ENCODE data around the gene LCN1. TPM values are rescaled to one million over a fixed set of nuclear protein-coding genes. Genes with fewer than 3 reads are reported as not detected.
"Not testable (repeated sequence)": the region's sequence is repeated elsewhere in the genome, so short reads cannot be mapped to it uniquely, and the experiment has no call there.

The LCN1 gene
- total and polyA plus RNA-seq, 2 donors (not counting 3 experiments of a cell fraction or from before 2014, with no cell fraction given), result not detected

GRCh38 chr9:135546792-135547617, 25.8 kb downstream of the LCN1 start:
- BruUV-seq (replicated peaks); POLR2A ChIA-PET; dilution Hi-C loops (cut with MboI; ENCODE audit: extremely low pct_ligation_motif_present, low sequenced_read_pairs): not testable (repeated sequence)

GRCh38 chr9:135547756-135548736, 26.8 kb downstream of the LCN1 start:
- no peak overlapping the region for H3K4me3 ChIP-seq (replicated peaks in 1 of 3; ENCODE audit: insufficient read depth in 1 of 3, low read depth in 1 of 3, low read length in 3 of 3)
- dilution Hi-C loops (cut with MboI; ENCODE audit: extremely low pct_ligation_motif_present, low sequenced_read_pairs) (no loop called here), intact Hi-C loops (cut with micrococcal nuclease) (no loop called here)
- H3K27me3 ChIP-seq (ENCODE audit: control insufficient read depth in 2 of 2, insufficient read depth in 2 of 2, low read length in 2 of 2), result no peaks in the 10 kb centered on the region
- no peaks in the 10 kb centered on the region for H4K20me1 ChIP-seq (replicated peaks; ENCODE audit: control insufficient read depth, extremely low read depth, insufficient read depth, low read length)
- no peak overlapping the region for H3K4me2 ChIP-seq (ENCODE audit: insufficient read depth, low read length)
- no peaks in the 10 kb centered on the region for H3K36me3 ChIP-seq (ENCODE audit: control insufficient read depth in 2 of 2, extremely low read depth in 1 of 2, insufficient read depth in 2 of 2, low read length in 2 of 2)
- H2AFZ ChIP-seq (ENCODE audit: low read depth, low read length), result no peak overlapping the region
- ChIA-PET POLR2A (no interaction called here), CTCF (no interaction called here)
- no peak overlapping the region for H3K27ac ChIP-seq (ENCODE audit: insufficient read depth, low read depth, low read length)
- no peaks in the 10 kb centered on the region for H3K9me1 ChIP-seq (replicated peaks; ENCODE audit: control insufficient read depth, extremely low read depth, insufficient read depth, low read length)
- no TSS peak for BruUV-seq (replicated peaks)
- DNase-seq (ENCODE audit: low read depth, low spot score) (no peak), FAIRE-seq (no peak)
- H3K9me3 ChIP-seq (replicated peaks; ENCODE audit: control insufficient read depth, insufficient read depth, low read length), result no peaks in the 10 kb centered on the region
- H3K79me2 ChIP-seq (ENCODE audit: control insufficient read depth, insufficient read depth, low read length), result no peaks in the 10 kb centered on the region
- H3K4me1 ChIP-seq (ENCODE audit: control insufficient read depth, extremely low read depth, insufficient read depth, low read length), result no peaks in the 10 kb centered on the region
- TF ChIP-seq POLR2AphosphoS5 (IDR thresholded peaks at IDR 0.05; ENCODE audit: insufficient read depth, low read depth, low read length), result no peak
- no peak for TF ChIP-seq FOS (IDR thresholded peaks at IDR 0.05; ENCODE audit: borderline replicate concordance, insufficient read depth, low read length)
- TF ChIP-seq MAX (IDR thresholded peaks at IDR 0.05; ENCODE audit: insufficient read depth, insufficient read length), result no peak
- no peak for TF ChIP-seq EZH2 (IDR thresholded peaks at IDR 0.05; ENCODE audit: borderline replicate concordance, low read depth, low read length, severe bottlenecking)
- TF ChIP-seq POLR2A (IDR thresholded peaks at IDR 0.05; ENCODE audit: low read depth, low read length), result no peak
- TF ChIP-seq CTCF (IDR thresholded peaks at IDR 0.05; ENCODE audit: extremely low read depth in 1 of 2, insufficient read depth in 1 of 2, low read depth in 1 of 2, low read length in 2 of 2), result no peak
- no peak for TF ChIP-seq MYC (IDR thresholded peaks at IDR 0.05; ENCODE audit: low read depth, low read length)
- no peak for TF ChIP-seq JUN (IDR thresholded peaks at IDR 0.05; ENCODE audit: borderline replicate concordance, insufficient read depth, insufficient read length, low read depth)
- no peak for TF ChIP-seq GATA2 (IDR thresholded peaks at IDR 0.05; ENCODE audit: insufficient read depth, insufficient read length, low read depth, low read length)
- H3K9ac ChIP-seq (replicated peaks; ENCODE audit: extremely low read depth, insufficient read depth, low read length), result no peak overlapping the region

More at GRCh38 chr9:135546792-135547617, 25.8 kb downstream of the LCN1 start:
- H3K4me2 ChIP-seq (ENCODE audit: insufficient read depth, low read length); H3K27ac ChIP-seq (ENCODE audit: insufficient read depth, low read depth, low read length); H3K4me1 ChIP-seq (ENCODE audit: control insufficient read depth, extremely low read depth, insufficient read depth, low read length); CTCF ChIA-PET; intact Hi-C loops (cut with micrococcal nuclease); H3K36me3 ChIP-seq (ENCODE audit: control insufficient read depth in 2 of 2, extremely low read depth in 1 of 2, insufficient read depth in 2 of 2, low read length in 2 of 2); H2AFZ ChIP-seq (ENCODE audit: low read depth, low read length); H3K9me1 ChIP-seq (replicated peaks; ENCODE audit: control insufficient read depth, extremely low read depth, insufficient read depth, low read length); H3K9ac ChIP-seq (replicated peaks; ENCODE audit: extremely low read depth, insufficient read depth, low read length); H3K79me2 ChIP-seq (ENCODE audit: control insufficient read depth, insufficient read depth, low read length); H3K9me3 ChIP-seq (replicated peaks; ENCODE audit: control insufficient read depth, insufficient read depth, low read length); H3K4me3 ChIP-seq (replicated peaks in 1 of 3; ENCODE audit: insufficient read depth in 1 of 3, low read depth in 1 of 3, low read length in 3 of 3); H4K20me1 ChIP-seq (replicated peaks; ENCODE audit: control insufficient read depth, extremely low read depth, insufficient read depth, low read length); DNase-seq (ENCODE audit: low read depth, low spot score); H3K27me3 ChIP-seq (ENCODE audit: control insufficient read depth in 2 of 2, insufficient read depth in 2 of 2, low read length in 2 of 2); FAIRE-seq: not testable (repeated sequence)
